ENCODE measurements around the gene PLCL2. TPM values are rescaled to one million over a fixed set of nuclear protein-coding genes. Genes with fewer than 3 reads are reported as not detected.
A peak's percentile ranks its signal among the peaks of the same experiment; 100 is the strongest.

PLCL2 gene
- total RNA-seq, 1 experiment from 2014 or later = 3.0 TPM

GRCh38 chr3:17030956-17031652 is 146.3 kb downstream of the PLCL2 start:
- DNase-seq (ENCODE audit: low read depth, low spot score) (no peak), ATAC-seq (no peak)
- ChIA-PET CTCF (no interaction called here), POLR2A (no interaction called here)
- no TSS peak for BruUV-seq (replicated peaks)
- TF ChIP-seq REST (IDR thresholded peaks at IDR 0.05; ENCODE audit: insufficient read depth in 1 of 2, low read depth in 2 of 2, low read length in 1 of 2) (no peak), POLR2AphosphoS5 (IDR thresholded peaks at IDR 0.05; ENCODE audit: low read depth, low read length) (no peak), SIN3A (IDR thresholded peaks at IDR 0.05; ENCODE audit: borderline replicate concordance, insufficient read depth, low read depth, low read length) (no peak), TCF7L2 (IDR thresholded peaks at IDR 0.05; ENCODE audit: low read depth, low read length) (no peak), CTCF (IDR thresholded peaks at IDR 0.05) (no peak)
- no peaks in the 10 kb centered on the region for H3K36me3 ChIP-seq (ENCODE audit: control insufficient read depth, insufficient read depth, low read length)
- H3K9me3 ChIP-seq (ENCODE audit: control insufficient read depth, insufficient read depth, low read depth, low read length) = no peaks in the 10 kb centered on the region
- no peak overlapping the region for H3K4me3 ChIP-seq (ENCODE audit: low read depth in 2 of 2, low read length in 2 of 2)
- in situ Hi-C loops (cut with HindIII; ENCODE audit: low pct_unique_long_range_greater_than_20kb, low sequenced_read_pairs) (no loop called here), intact Hi-C loops (cut with micrococcal nuclease; ENCODE audit: unreplicated experiment) (loop anchor here (5.0 to 10.0 kb wide), 3 partner anchors 144 to 426 kb away; partner anchors contain the start of gene DAZL)
- H3K27me3 ChIP-seq (ENCODE audit: control insufficient read depth, insufficient read depth, low read length) = no peaks in the 10 kb centered on the region
- H3K4me1 ChIP-seq (ENCODE audit: control insufficient read depth, insufficient read depth, low read length) = no peaks in the 10 kb centered on the region
- no peak overlapping the region for H3K27ac ChIP-seq (ENCODE audit: low read length)

- DNase-seq (ENCODE audit: low read depth, low spot score) (no peak), ATAC-seq (peak; percentile 84; the same call in 1 of the 2 replicates)
- H3K36me3 ChIP-seq (ENCODE audit: control insufficient read depth, insufficient read depth, low read length) = no peaks in the 10 kb centered on the region
- no TSS peak for BruUV-seq (replicated peaks)
- no peak overlapping the region for H3K4me3 ChIP-seq (ENCODE audit: low read depth in 2 of 2, low read length in 2 of 2)
- intact Hi-C loops (cut with micrococcal nuclease; ENCODE audit: unreplicated experiment) (loop anchor here (5.0 to 10.0 kb wide), 3 partner anchors 145 to 428 kb away; partner anchors contain the start of gene DAZL), in situ Hi-C loops (cut with HindIII; ENCODE audit: low pct_unique_long_range_greater_than_20kb, low sequenced_read_pairs) (no loop called here)
- H3K4me1 ChIP-seq (ENCODE audit: control insufficient read depth, insufficient read depth, low read length) = no peaks in the 10 kb centered on the region
- H3K27me3 ChIP-seq (ENCODE audit: control insufficient read depth, insufficient read depth, low read length) = no peaks in the 10 kb centered on the region
- H3K9me3 ChIP-seq (ENCODE audit: control insufficient read depth, insufficient read depth, low read depth, low read length) = no peaks in the 10 kb centered on the region
- ChIA-PET POLR2A (no interaction called here), CTCF (interaction anchor here (0.5 to 1.4 kb wide), 2 partner anchors 26 to 431 kb away, joined by 4 to 7 read pairs; no protein-coding TSS in a partner anchor)
- TF ChIP-seq TCF7L2 (IDR thresholded peaks at IDR 0.05; ENCODE audit: low read depth, low read length) (no peak), POLR2AphosphoS5 (IDR thresholded peaks at IDR 0.05; ENCODE audit: low read depth, low read length) (no peak), SIN3A (IDR thresholded peaks at IDR 0.05; ENCODE audit: borderline replicate concordance, insufficient read depth, low read depth, low read length) (no peak), REST (IDR thresholded peaks at IDR 0.05; ENCODE audit: insufficient read depth in 1 of 2, low read depth in 2 of 2, low read length in 1 of 2) (no peak), CTCF (IDR thresholded peaks at IDR 0.05) (peak; percentile 63; the same call in 1 of the 2 replicates)
- H3K27ac ChIP-seq (ENCODE audit: low read length) = no peak overlapping the region
Measured at GRCh38 chr3:17032407-17033034, 147.8 kb downstream of the PLCL2 start.

All from Panc1 (cell line).